ENCODE data around the gene NSG1.

NSG1 gene

DNA sequence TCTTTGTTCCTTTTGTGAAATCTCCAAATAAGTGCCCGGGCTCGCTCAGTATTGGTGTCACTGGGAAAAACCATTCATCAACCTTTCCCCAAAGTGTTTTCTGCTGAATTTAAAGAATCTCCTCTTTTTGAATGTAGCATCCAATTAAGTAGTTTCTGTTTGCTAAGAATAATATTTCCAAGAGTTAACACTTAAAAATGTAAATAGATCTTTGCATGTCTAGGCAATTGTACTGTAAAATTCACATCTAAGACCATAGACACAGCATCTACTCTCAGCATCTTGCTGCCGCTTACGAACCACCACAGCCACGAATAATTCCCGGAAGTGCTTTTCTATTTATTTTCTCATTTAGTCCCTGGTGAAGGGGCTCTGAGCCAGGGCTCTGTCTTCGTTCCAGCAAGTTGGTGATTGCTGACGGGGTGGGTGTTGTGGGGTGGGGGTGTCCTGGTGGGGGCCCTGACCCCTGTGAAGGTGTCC is 1.4 kb downstream of the NSG1 start:
- H4K20me1 ChIP-seq (ENCODE audit: insufficient read depth, low read length): no peaks in the 10 kb centered on the region
- no peak overlapping the region for H3K27ac ChIP-seq (ENCODE audit: low read length)
- no peaks in the 10 kb centered on the region for H3K36me3 ChIP-seq (replicated peaks; ENCODE audit: insufficient read depth, low read length)
- H3K9ac ChIP-seq (ENCODE audit: low read length): no peak overlapping the region
- no peaks in the 10 kb centered on the region for H3K4me1 ChIP-seq (ENCODE audit: low read length)
- no peaks in the 10 kb centered on the region for H3K79me2 ChIP-seq (ENCODE audit: low read length)
- peak overlapping the region; percentile 27 for H3K4me2 ChIP-seq (ENCODE audit: low read depth, low read length)
- H2AFZ ChIP-seq (ENCODE audit: low read length): no peak overlapping the region
- H3F3A ChIP-seq (ENCODE audit: insufficient read depth, low read length): no peaks in the 10 kb centered on the region
- no peak overlapping the region for H3K4me3 ChIP-seq (ENCODE audit: low read length)
- H3K9me3 ChIP-seq (replicated peaks; ENCODE audit: insufficient read depth, low read length): no peaks in the 10 kb centered on the region
- TF ChIP-seq EZH2 (optimal IDR thresholded peaks at IDR 0.05; ENCODE audit: low read depth, low read length) (no peak), EZH2phosphoT487 (IDR thresholded peaks at IDR 0.05; ENCODE audit: low read length) (no peak)
- TF ChIP-seq, protein P1, sequence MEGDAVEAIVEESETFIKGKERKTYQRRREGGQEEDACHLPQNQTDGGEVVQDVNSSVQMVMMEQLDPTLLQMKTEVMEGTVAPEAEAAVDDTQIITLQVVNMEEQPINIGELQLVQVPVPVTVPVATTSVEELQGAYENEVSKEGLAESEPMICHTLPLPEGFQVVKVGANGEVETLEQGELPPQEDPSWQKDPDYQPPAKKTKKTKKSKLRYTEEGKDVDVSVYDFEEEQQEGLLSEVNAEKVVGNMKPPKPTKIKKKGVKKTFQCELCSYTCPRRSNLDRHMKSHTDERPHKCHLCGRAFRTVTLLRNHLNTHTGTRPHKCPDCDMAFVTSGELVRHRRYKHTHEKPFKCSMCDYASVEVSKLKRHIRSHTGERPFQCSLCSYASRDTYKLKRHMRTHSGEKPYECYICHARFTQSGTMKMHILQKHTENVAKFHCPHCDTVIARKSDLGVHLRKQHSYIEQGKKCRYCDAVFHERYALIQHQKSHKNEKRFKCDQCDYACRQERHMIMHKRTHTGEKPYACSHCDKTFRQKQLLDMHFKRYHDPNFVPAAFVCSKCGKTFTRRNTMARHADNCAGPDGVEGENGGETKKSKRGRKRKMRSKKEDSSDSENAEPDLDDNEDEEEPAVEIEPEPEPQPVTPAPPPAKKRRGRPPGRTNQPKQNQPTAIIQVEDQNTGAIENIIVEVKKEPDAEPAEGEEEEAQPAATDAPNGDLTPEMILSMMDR (IDR thresholded peaks at IDR 0.05; ENCODE audit: low read length): no peak
- no peaks in the 10 kb centered on the region for H3K9me2 ChIP-seq (replicated peaks; ENCODE audit: insufficient read depth, low read length)
- peaks cover 48% of the 10 kb centered on the region for H3K27me3 ChIP-seq (replicated peaks; ENCODE audit: insufficient read depth, low read length)
- no peak for DNase-seq

DNA sequence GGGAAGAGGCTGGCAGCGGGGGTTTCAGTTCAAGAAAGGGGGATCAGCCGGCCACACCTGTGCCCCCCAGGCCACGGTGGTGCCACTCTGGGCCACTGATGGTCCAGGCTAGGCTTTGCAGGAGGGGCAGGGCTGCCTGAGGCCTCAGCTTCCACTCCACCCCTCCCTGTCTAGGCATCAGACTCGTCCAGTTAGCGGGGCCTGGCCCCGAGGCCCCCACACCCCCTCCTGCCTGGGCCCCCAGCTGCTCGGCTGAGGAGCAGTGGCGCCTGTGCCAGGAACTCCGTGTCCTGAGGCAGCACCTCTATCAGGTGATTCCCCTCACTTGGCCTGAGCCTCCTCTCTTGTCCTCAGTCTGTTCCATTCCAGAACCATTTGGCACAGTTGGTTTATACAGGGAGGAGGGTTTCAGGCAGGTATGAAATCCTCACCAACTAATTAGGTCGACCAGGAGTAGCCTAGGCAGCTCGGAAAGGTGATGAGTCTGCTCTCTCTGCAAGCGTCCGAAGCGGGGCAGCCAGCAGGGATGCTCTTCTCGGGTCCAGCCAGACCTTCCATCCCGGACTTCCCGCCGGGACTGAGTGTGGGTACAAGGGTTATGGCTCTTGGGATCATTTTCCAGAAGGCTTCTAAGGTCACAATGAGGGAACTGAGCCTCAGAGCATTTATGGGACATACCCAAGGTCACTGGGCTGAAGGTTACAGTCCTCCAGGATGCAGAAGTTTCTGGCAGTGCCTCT is 2.1 kb downstream of the NSG1 start:
- Histone ChIP-seq H3K27me3 (replicated peaks; ENCODE audit: insufficient read depth, low read length) (peaks cover 48% of the 10 kb centered on the region), H3K4me2 (ENCODE audit: low read depth, low read length) (no peak overlapping the region)

GRCh38 chr4:4390046-4390445 is 3.1 kb downstream of the NSG1 start:
- H3K27ac ChIP-seq (ENCODE audit: low read length): no peak overlapping the region
- H3K79me2 ChIP-seq (ENCODE audit: low read length): no peaks in the 10 kb centered on the region
- H3K9me2 ChIP-seq (replicated peaks; ENCODE audit: insufficient read depth, low read length): no peaks in the 10 kb centered on the region
- H4K20me1 ChIP-seq (ENCODE audit: insufficient read depth, low read length): no peaks in the 10 kb centered on the region
- no peak overlapping the region for H3K4me3 ChIP-seq (ENCODE audit: low read length)
- no peaks in the 10 kb centered on the region for H3K4me1 ChIP-seq (ENCODE audit: low read length)
- H3K36me3 ChIP-seq (replicated peaks; ENCODE audit: insufficient read depth, low read length): no peaks in the 10 kb centered on the region
- H3K9me3 ChIP-seq (replicated peaks; ENCODE audit: insufficient read depth, low read length): no peaks in the 10 kb centered on the region
- H3K9ac ChIP-seq (ENCODE audit: low read length): no peak overlapping the region
- no peak overlapping the region for H2AFZ ChIP-seq (ENCODE audit: low read length)
- TF ChIP-seq EZH2phosphoT487 (IDR thresholded peaks at IDR 0.05; ENCODE audit: low read length) (no peak), EZH2 (optimal IDR thresholded peaks at IDR 0.05; ENCODE audit: low read depth, low read length) (no peak)
- TF ChIP-seq, protein P1 (IDR thresholded peaks at IDR 0.05; ENCODE audit: low read length): no peak
- no peak for DNase-seq
- no peaks in the 10 kb centered on the region for H3F3A ChIP-seq (ENCODE audit: insufficient read depth, low read length)
- H3K4me2 ChIP-seq (ENCODE audit: low read depth, low read length): no peak overlapping the region
- H3K27me3 ChIP-seq (replicated peaks; ENCODE audit: insufficient read depth, low read length): peaks cover 54% of the 10 kb centered on the region

More for the DNA sequence above, 2.1 kb downstream of the NSG1 start:
- no peaks in the 10 kb centered on the region for H3K79me2 ChIP-seq (ENCODE audit: low read length)
- no peaks in the 10 kb centered on the region for H3F3A ChIP-seq (ENCODE audit: insufficient read depth, low read length)
- H4K20me1 ChIP-seq (ENCODE audit: insufficient read depth, low read length): no peaks in the 10 kb centered on the region
- H2AFZ ChIP-seq (ENCODE audit: low read length): no peak overlapping the region
- H3K9ac ChIP-seq (ENCODE audit: low read length): no peak overlapping the region
- no peaks in the 10 kb centered on the region for H3K4me1 ChIP-seq (ENCODE audit: low read length)
- TF ChIP-seq, protein P1 (IDR thresholded peaks at IDR 0.05; ENCODE audit: low read length): no peak
- TF ChIP-seq EZH2 (optimal IDR thresholded peaks at IDR 0.05; ENCODE audit: low read depth, low read length) (no peak), EZH2phosphoT487 (IDR thresholded peaks at IDR 0.05; ENCODE audit: low read length) (no peak)
- H3K4me3 ChIP-seq (ENCODE audit: low read length): no peak overlapping the region
- no peak overlapping the region for H3K27ac ChIP-seq (ENCODE audit: low read length)
- no peaks in the 10 kb centered on the region for H3K9me3 ChIP-seq (replicated peaks; ENCODE audit: insufficient read depth, low read length)
- H3K36me3 ChIP-seq (replicated peaks; ENCODE audit: insufficient read depth, low read length): no peaks in the 10 kb centered on the region
- no peak for DNase-seq
- no peaks in the 10 kb centered on the region for H3K9me2 ChIP-seq (replicated peaks; ENCODE audit: insufficient read depth, low read length)

All from MM.1S (cell line).